ENCODE data around the gene GRIK5.
"Not testable (repeated sequence)": the region's sequence is repeated elsewhere in the genome, so short reads cannot be mapped to it uniquely, and the experiment has no call there.

Gene GRIK5

GRCh38 chr19:42006569-42006968, 63.4 kb downstream of the GRIK5 start:
- DNase-seq: no peak

GRCh38 chr19:42005504-42005903, 64.5 kb downstream of the GRIK5 start:
- no peak for DNase-seq

GRCh38 chr19:42003506-42004294, 66.3 kb downstream of the GRIK5 start:
- DNase-seq: no peak

GRCh38 chr19:41999878-42000208, 70.2 kb downstream of the GRIK5 start:
- no peak for DNase-seq

GRCh38 chr19:41999071-41999877, 70.7 kb downstream of the GRIK5 start:
- no peak for DNase-seq

- peak; percentile 28 for DNase-seq
Observed at GRCh38 chr19:41998246-41999020, 71.6 kb downstream of the GRIK5 start.

GRCh38 chr19:41997851-41998229, 72.2 kb downstream of the GRIK5 start:
- DNase-seq: no peak

GRCh38 chr19:41997121-41997850, 72.7 kb downstream of the GRIK5 start:
- no peak for DNase-seq

GRCh38 chr19:41995959-41996797, 73.8 kb downstream of the GRIK5 start:
- no peak for DNase-seq

GRCh38 chr19:41994994-41995958, 74.7 kb downstream of the GRIK5 start:
- DNase-seq: no peak

- DNase-seq: no peak
Observed at GRCh38 chr19:41994521-41994971, 75.5 kb downstream of the GRIK5 start.

- DNase-seq: peak; percentile 83
Observed at GRCh38 chr19:41993612-41994483, 76.2 kb downstream of the GRIK5 start, which contains the start of gene ATP1A3. Gene ATP1A3 (minus strand): TSS chr19:41994230. CDS start chr19:41994076, 154 bp downstream.

- DNase-seq: not testable (repeated sequence)
Observed at GRCh38 chr19:41991925-41992569, 78.0 kb downstream of the GRIK5 start.

- DNase-seq: no peak
Observed at GRCh38 chr19:41991025-41991424, 79.0 kb downstream of the GRIK5 start.

GRCh38 chr19:41990615-41991014, 79.4 kb downstream of the GRIK5 start:
- no peak for DNase-seq

- no peak for DNase-seq
Observed at GRCh38 chr19:41990028-41990427, 80.0 kb downstream of the GRIK5 start.

GRCh38 chr19:41988947-41989346, 81.1 kb downstream of the GRIK5 start:
- DNase-seq: no peak

- no peak for DNase-seq
Observed at GRCh38 chr19:41987141-41987860, 82.7 kb downstream of the GRIK5 start.
